ENCODE data around the gene TNFRSF18.
A peak's percentile ranks its signal among the peaks of the same experiment; 100 is the strongest.
"Not testable (repeated sequence)": the region's sequence is repeated elsewhere in the genome, so short reads cannot be mapped to it uniquely, and the experiment has no call there.

The TNFRSF18 gene

DNA sequence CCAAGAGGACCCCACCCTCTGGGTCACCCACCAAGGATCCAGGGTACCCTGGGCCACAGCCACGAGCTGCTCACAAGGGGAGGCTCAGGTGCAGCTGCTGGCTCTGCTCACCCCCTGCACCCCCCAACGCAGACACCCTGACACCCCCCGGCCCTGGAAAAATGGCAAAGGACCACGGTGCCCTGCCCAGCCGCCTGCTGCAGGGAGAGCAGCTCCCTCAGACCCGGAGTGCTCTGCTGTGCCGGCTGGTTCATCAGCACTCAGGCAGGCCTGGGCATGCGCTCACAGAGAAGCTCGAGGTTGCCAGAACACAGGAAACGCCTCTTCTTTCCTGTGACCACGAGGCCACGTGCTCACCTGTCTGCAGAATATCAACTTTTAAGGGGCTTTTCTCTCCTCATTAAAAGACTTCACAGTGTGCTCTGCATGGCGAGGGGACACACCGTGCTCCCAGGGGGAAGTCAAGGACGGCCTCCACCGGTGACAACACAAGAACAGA is 44.4 kb upstream of the TNFRSF18 start:
- in situ Hi-C loops (cut with MboI; ENCODE audit: low pct_unique_long_range_greater_than_20kb, low sequenced_read_pairs, unreplicated experiment), result no loop called here
- TF ChIP-seq, protein P1, sequence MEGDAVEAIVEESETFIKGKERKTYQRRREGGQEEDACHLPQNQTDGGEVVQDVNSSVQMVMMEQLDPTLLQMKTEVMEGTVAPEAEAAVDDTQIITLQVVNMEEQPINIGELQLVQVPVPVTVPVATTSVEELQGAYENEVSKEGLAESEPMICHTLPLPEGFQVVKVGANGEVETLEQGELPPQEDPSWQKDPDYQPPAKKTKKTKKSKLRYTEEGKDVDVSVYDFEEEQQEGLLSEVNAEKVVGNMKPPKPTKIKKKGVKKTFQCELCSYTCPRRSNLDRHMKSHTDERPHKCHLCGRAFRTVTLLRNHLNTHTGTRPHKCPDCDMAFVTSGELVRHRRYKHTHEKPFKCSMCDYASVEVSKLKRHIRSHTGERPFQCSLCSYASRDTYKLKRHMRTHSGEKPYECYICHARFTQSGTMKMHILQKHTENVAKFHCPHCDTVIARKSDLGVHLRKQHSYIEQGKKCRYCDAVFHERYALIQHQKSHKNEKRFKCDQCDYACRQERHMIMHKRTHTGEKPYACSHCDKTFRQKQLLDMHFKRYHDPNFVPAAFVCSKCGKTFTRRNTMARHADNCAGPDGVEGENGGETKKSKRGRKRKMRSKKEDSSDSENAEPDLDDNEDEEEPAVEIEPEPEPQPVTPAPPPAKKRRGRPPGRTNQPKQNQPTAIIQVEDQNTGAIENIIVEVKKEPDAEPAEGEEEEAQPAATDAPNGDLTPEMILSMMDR (IDR thresholded peaks at IDR 0.05; ENCODE audit: extremely low read depth, insufficient read depth, missing control alignments), result no peak
- DNase-seq (ENCODE audit: low spot score), result peak; percentile 90

DNA sequence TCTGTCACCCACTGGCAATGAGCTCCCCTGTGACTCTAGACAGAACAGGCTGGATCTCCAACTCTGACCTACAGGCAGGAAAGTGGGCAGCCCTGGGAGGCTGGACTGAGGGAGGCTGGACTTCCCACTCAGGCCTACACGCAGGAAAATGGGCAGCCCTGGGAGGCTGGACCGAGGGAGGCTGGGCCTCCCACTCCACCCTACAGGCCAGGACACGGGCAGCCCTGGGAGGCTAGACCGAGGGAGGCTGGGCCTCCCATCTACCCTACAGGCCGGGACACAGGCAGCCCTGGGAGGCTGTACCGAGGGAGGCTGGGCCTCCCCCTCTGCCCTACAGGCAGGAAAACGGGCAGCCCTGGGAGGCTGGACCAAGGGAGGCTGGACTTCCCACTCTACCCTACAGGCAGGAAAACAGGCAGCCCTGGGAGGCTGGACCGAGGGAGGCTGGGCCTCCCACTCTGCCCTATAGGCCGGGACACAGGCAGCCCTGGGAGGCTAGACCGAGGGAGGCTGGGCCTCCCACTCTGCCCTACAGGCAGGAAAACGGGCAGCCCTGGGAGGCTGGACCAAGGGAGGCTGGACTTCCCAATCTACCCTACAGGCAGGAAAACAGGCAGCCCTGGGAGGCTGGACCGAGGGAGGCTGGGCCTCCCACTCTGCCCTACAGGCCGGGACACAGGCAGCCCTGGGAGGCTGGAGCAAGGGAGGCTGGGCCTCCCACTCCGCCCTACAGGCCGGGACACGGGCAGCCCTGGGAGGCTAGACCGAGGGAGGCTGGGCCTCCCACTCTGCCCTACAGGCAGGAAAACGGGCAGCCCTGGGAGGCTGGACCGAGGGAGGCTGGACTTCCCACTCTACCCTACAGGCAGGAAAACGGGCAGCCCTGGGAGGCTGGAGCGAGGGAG is 41.9 kb upstream of the TNFRSF18 start:
- DNase-seq (ENCODE audit: low spot score); in situ Hi-C loops (cut with MboI; ENCODE audit: low pct_unique_long_range_greater_than_20kb, low sequenced_read_pairs, unreplicated experiment): not testable (repeated sequence)

DNA sequence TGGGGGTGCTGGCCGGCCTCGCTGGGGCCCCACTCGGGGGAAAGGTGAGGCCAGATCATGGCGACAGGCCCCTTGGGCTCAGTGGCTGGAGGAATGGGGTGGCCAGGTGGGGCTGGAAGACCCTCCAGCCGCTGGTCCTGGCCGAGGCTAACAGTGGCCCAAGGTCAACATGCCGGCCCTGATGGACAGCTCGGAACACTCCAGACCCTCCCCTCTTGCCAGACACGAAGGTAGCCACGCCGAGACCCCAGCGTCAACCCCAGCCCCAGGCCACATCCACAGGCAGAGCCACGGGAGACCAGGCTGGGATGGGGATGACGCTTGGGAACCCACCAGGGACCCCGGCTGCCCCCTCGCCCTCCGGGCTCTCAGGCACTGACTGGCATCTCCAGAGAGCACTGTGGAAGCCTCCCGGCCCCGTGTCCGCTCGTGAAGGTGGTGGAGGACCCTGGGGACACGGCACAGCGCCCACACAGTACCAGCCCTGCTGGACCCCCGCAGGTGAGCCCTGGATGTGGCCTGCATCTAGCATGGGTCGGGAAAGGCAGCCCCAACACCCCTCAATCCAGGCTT is 41.0 kb upstream of the TNFRSF18 start:
- DNase-seq (ENCODE audit: low spot score), result no peak
- in situ Hi-C loops (cut with MboI; ENCODE audit: low pct_unique_long_range_greater_than_20kb, low sequenced_read_pairs, unreplicated experiment), result no loop called here
- TF ChIP-seq, protein P1 (IDR thresholded peaks at IDR 0.05; ENCODE audit: extremely low read depth, insufficient read depth, missing control alignments), result no peak

DNA sequence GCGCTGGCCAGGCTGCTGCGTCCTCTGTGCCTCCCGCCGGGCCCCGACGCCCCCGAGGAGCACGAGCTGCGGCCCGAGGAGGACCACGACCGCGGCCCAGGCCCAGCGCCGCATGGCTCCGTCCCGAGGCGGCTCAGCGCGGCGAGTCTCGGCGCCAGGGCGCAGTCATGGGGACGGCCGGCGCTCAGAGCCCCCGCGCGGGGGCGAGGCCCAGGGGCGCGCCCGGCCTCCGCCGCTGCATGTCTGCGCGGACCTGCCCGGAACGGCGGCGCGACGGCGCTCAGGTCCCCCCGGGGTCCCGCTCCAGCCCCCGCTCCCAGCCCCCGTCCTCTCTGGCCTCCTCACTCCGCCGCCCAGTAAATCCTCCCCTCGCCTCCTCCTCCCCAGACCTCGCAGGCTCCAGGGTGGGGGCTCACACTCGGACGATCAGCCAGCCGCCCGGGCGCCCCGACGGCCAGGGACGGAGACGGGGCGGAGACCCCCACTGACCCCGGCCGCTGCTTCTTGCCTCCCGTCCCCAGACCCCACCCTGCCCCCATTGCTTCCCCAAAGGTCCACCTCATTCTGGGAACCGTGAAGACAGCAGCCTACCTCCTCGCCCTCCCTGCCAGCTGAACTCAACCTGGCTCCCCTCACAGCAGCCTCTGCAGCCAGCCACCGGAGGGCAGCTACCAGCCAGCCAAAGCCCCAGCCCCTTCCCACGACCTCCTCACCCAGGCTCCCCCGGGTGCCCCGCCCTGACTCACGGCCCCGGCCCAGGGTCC is 40.4 kb upstream of the TNFRSF18 start, which contains the start of gene C1QTNF12:
Gene C1QTNF12, minus strand, starts transcription at position 146 of the 764 bp plus-strand sequence. Its CDS starts 32 bp downstream, at position 114.
- in situ Hi-C loops (cut with MboI; ENCODE audit: low pct_unique_long_range_greater_than_20kb, low sequenced_read_pairs, unreplicated experiment), result no loop called here
- no peak for DNase-seq (ENCODE audit: low spot score)
- TF ChIP-seq, protein P1 (IDR thresholded peaks at IDR 0.05; ENCODE audit: extremely low read depth, insufficient read depth, missing control alignments), result no peak

DNA sequence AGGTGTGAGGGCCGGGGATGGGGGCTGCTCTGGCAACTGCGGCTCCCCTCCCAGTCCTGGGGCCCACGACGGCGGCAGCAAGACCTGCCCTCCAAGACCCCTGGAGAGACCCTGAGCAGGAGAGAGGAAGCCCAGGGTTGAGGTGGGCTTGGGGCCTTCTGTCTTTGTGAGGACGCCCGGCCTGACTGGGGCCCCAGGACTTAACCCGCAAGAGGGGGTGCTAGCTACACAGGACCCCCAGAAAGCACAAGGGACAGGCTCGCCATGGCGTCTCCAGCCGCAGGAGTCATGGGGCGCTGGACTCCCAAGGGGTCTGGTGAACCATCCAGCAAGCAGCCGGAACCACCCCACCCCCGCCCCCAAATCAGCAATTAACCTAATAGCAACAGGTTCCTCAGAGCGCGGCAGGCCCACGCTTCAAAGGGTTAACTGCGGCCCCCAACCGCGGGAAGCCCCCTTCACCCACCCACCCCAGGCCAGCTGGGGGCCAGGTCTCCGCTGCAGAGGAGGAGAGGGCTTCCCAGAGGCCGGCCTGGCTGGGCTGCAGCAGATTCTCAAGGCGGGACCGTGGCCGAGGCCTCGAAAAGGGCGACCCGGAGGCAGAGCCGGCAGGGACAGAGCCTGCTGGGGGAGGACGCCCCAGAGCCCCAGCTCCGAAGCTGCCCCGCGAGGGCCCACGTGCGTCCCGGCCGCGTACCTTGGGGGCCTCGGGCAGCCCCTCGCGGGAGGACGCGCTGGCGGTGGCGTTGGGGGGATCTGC is 39.6 kb upstream of the TNFRSF18 start:
- TF ChIP-seq, protein P1 (IDR thresholded peaks at IDR 0.05; ENCODE audit: extremely low read depth, insufficient read depth, missing control alignments), result no peak
- no peak for DNase-seq (ENCODE audit: low spot score)
- in situ Hi-C loops (cut with MboI; ENCODE audit: low pct_unique_long_range_greater_than_20kb, low sequenced_read_pairs, unreplicated experiment), result no loop called here

DNA sequence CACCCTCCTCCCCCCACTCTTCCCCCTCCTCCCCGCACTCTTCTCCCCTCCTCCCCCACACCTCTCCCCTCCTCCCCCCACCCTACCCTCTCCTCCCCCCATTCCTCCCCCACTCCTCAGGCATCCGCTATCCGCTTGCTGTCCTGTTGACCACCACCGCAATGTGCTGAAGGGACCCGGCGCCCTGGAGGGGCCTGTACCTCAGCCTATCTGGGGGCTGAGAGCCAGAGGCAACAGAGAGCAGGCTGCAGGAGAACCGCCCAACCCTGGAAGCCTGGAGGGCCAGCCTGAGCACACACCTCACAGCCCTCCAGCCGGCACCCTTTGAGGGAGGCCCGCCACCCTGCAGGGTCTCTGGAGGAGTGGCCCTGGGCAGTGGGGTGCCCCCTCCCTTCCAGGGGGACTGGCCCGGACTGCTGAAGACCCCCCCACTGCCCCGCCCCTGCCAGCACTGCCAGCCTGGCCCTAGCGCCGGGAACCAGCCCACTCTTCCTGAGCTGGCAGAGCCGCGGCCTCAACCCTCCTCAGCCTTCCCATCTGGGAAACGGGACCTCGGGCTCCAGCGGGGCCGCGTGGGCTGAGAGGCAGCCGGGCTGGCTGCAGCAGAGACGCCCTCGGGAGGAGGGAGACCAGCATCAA is 38.9 kb upstream of the TNFRSF18 start:
- no peak for DNase-seq (ENCODE audit: low spot score)
- in situ Hi-C loops (cut with MboI; ENCODE audit: low pct_unique_long_range_greater_than_20kb, low sequenced_read_pairs, unreplicated experiment), result no loop called here
- TF ChIP-seq, protein P1 (IDR thresholded peaks at IDR 0.05; ENCODE audit: extremely low read depth, insufficient read depth, missing control alignments), result no peak

Data from GM13977 (cell line).